ENCODE results near the gene SASH1.

The SASH1 gene

GRCh38 chr6:148599967-148600426, 257.4 kb downstream of the SASH1 start:
- no peak for DNase-seq

Measured in NCI-H748 treated with DMSO at 0.1 percent for 48 hours (cell line).